ENCODE data around the gene FCN2.

FCN2 gene

DNA sequence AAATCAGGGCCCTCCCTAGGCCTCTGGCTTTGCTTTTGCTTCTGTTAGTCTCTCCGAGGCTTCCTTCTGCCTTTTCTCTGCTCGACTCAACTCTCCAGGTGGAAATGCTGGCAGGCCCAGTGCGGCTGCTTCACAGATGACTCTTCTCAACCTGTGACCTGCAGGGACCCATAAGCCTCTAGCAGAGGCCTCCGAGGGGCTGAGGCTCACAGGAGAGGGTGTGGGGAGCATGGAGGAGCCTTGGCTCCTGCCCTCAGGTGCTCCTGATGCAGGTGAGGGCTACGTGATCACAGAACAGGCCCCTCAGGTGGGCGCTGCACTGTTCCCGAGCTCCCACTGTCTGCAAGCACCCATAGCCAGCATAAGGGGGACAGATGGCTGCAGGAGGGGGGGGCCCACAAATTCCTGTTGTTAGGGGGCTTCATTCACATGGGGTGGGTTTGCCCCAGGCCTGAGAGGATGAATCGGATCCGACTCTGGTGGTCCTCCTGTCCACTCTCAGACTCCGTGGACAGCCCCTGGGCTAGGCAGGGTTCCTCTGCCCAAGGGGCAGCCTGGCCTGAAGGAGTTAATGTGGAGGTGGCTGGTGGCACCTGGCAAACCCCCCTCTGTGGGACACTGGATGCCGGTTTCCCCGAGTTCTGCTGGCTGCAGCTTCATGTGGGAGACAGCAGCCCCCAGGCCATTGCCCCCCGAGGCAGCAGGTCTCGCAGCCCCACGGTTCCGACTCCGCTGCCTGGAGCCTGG is 10.9 kb upstream of the FCN2 start:
- no peak for DNase-seq

DNA sequence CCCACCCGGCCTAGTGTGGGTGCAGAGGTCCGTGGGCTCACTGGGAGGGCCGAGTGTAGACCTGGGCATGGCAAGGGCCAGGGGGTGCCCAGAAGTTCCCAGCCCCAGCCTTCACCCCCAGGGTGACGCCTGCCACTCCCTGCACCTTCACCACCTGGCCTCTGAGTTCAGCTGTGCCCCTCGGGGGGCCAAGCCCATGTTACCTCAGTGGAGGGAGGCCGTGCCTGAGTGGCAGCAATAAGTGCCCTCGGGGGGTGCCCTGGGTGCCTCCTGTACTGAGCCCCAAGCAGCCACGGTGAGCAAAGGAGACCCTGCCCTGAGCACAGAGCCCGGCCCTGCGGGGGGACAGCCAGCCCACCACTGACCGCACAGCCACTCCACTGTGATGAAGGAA is 10.3 kb upstream of the FCN2 start:
- no peak for DNase-seq

DNA sequence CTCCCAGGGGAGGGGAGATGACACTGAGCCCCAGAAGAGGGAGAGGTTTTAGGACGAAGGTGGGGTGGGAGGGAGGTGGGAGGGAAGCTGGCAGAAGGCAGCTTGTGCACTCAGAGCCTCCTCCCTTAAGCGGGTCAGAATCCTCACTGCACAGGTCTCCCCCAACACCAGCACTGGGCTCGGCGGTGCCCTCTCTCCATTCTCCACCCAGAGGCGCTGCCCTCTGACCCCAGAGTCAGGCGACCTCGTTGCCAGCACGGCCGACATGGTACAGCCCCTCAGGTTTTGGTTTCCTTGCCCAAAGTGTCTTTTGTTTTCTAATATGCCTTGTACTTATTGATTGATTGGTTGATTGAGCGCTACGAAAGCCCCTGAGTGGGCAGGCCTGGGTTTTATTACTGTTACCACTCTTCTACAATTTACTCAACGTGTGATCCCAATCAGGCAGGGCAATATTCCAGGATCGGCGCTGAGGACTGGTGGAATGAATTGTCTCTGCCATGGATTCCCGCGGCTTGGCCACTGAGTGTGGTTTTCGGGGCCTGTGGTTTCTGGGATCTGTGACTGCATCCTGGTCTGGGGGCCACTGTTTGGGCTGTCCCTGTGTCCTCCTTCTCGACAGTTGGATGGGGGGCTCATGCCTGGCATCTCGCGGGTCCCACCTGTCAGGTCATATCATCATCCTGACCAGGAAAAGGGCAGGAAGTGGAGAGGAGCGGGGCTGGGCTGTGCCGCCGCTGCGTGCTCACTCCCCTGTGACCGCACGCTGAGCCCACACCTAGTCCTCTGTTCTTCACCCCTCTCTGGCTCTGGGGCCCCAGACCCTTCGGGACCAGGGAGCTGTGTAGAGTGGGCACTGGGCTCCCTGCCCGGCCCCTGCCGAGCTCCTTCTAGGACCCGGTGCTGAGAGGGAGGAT is 9.6 kb upstream of the FCN2 start:
- no peak for DNase-seq

DNA sequence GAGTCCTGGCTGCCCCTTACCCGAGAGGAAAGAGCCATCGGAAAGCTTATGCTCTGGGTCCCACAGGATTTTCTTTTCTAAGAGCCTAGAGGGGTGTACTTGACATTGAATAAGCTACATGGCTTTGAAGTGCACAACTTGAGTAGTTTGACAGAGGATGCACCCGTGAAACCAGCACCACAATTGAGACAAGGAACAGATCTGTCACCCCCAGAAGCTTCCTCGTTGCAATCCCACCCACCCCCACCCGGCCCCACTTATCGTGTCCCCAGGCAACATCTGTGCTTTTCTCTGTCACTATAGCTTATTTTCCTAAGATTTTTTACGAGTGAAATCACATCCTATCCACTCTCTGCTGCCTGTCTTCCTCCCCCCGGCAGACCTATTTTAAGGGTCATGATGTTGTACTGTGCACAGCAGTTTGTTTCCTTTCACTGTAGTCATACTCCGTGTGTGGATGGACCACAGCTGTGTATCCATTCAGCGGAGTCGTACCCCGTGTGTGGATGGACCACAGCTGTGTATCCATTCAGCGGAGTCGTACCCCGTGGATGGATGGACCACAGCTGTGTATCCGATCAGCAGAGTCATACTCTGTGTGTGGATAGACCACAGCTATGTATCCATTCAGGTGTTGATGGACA is 8.8 kb upstream of the FCN2 start:
- DNase-seq: no peak

DNA sequence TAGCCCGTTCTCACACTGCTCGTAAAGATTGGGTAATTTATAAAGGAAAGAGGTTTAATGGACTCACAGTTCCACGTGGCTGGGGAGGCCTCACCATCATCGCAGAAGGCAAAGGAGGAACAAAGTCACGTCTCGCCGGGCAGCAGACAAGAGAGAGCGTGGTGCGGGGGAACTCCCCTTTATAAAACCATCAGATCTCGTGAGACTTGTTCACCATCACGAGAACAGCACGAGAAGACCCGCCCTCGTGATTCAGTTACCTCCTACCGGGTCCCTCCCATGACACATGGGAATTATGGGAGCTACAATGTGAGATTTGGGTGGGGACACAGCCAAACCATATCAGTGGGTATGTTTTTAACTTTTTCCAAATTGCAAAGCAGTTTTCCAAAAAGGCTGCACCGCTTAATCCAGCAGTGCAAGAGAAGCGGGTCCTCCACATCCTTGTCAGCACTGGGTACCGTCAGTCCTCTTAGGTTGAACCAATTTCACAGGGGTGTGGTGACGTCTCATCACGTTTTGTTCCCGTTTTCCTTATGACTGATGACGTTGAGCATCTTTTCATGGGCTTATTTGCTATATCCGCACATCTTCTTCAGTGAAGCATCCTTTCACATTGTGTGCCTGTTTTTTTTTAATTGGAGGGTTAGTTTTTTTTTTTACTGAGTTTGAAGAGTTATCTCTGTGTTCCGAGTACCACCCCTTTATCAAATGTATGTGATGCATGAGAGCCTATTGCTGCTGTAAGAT is 8.0 kb upstream of the FCN2 start:
- DNase-seq: no peak

DNA sequence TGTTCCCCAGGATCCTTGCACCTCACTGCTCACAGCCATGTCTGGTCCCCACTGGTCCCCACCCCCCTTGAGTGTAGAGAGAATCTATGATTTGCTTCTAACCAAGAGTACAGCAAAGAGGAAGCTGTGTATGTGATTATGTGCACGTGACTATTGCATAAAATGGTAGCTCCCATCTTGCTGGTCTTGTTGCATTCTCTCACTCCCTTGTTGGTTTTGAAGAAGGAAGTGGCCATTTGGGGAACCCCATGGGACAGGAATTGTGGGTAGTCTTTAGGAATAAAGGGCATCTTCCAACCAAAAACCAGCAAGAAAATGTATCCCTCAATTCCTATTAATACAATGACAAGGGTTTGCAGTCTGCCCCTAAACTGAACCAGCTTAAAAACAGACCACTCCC is 5.2 kb upstream of the FCN2 start:
- DNase-seq: no peak

DNA sequence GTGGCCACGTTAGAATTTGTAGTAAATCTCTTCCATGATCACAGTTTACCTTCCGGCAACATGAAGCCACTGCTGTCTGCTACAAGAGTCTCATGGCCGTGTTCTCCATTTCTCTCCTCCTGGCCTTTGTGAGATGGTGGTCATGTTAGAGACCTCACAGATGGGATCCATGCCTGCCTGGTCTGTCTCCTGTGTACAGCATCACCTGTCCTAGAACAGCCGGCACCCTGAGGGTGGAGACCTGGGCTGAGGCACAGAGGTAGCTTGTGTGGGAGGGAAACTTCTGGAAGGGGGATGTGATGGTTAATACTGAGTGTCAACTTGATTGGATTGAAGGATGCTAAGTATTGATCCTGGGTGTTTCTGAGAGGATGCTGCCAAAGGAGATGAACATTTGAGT is 3.1 kb upstream of the FCN2 start:
- DNase-seq: no peak

DNA sequence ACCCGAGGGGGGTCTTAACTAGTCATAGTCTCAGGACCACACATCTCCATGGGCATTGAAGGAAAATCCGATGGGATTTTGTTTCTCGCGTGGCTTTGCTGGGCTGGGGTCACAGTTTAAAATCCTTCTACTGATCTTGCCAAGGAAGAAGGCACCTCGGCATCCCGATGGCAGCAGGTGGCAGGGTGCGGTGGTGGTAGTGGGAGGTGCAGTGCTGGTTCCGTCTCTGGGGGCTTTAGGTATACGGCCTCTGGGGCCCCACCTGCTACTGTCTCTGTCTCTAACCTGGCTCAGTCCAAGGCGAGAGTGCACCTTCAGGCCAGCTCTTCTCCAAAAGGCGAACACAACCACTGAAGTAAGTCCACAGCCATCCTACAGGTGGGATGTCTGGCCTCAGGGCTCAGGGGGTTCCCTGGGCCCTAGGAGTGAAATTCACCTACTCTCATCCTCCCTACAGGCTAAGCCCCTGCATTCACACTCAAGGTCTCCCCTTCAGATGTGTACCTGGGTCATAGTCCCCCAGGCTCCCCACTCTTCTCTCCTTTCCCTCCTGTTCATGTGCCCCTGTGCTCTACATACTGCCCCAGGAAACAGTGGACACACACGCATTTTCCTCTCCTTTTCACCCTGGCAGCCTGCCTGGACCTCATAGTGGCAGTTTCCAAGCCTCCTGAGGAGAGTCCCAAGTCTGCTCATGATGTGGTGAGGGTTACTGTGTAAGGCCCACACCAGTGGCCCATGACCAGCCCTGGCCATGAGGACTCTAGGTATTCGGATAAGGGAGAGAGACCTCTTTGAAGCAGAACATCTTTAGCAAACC is 736 bp upstream of the FCN2 start:
- DNase-seq: no peak

DNA sequence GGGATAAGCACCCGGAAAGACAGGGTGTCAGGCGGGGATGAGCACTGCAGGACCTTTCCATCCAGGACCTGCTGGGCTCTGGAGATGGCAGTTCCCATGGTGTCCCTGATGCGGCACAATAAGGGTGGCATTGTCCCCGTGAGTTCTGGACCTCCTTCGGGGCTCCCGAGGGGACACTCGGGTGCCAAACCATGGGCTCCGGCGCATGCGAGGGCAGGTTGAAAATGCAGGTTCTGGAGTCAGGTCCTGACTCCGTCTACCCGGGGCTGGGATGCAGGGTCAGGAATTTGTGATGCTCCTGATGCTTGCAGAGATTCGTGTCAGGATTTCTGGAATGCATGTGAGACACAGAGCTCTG is 682 bp downstream of the FCN2 start:
- no peak for DNase-seq

DNA sequence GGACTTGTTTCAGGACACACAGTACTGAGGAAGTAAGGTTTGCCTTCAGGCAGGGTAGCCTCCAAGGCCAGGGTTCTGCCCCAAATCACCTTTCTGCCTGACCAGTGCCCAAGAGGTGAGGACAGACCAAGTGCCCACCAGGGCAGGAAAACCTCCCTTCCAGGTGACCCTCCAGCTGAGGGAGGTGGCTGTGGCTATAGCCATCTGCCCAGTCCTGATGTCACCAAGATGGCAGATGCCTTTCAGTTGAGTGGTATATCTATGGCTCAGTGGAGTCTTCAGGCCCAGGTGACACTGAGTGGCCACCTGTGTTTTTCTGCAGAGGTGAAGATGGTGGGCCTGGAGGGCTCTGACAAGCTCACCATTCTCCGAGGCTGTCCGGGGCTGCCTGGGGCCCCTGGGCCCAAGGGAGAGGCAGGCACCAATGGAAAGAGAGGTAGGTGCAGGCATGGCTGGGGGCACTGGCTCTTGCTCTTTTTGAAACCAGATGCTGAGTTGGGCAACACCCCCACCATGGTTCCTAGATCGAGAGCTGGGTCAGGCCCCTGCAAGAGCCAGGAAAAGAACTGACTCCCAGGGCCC is 1.7 kb downstream of the FCN2 start:
- DNase-seq: no peak

DNA sequence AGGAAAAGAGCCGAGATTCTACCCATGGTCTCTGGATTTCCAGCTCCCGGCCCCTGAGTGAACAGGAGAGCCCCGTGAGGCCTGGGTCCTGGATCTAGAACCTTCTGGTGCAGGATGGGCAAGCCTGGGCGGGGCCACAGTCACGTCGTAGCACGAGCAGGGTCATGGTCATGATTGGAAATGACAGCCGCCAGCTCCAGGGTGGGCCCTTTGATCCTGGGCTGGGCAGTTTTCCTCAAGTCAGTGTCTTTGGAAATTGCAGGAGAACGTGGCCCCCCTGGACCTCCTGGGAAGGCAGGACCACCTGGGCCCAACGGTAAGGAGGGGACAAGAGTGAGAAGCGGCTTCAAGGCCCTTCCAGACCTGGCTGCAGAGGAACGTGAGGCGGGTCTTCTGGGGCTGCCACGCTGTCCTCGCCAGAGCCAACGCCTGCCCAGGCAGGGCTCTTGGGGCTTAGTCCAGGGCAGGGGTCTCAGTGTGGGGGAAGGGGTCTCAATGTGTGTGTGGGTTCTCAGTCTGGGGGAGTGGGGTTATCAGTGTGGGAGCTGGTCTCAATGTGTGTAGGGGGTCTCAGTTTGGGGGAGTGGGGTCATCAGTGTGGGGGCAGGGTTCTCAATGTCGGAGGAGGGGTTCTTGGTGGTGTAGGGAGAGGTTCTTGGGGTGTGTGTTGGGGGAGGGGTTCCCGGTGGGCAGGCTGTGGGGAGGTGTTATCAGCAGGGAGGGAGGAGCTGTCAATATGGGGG is 2.6 kb downstream of the FCN2 start:
- no peak for DNase-seq

DNA sequence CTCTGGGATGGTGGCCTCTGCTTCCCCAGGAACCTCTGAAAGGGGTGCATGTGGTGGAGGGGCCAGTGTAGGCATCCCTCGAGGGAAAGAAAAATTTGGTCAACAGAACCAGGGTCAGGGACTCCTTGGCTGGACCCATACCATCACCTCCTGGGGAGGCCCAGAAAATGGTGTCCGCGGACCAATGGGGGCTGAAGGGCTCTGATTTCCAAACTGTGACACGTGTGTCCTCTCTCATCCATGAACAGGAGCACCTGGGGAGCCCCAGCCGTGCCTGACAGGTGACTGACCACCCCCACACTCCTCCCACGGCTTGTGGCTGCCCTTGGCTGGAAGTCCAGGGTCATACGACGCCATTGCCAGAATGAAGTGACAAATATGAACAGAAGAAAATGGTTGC is 3.9 kb downstream of the FCN2 start:
- DNase-seq: no peak

DNA sequence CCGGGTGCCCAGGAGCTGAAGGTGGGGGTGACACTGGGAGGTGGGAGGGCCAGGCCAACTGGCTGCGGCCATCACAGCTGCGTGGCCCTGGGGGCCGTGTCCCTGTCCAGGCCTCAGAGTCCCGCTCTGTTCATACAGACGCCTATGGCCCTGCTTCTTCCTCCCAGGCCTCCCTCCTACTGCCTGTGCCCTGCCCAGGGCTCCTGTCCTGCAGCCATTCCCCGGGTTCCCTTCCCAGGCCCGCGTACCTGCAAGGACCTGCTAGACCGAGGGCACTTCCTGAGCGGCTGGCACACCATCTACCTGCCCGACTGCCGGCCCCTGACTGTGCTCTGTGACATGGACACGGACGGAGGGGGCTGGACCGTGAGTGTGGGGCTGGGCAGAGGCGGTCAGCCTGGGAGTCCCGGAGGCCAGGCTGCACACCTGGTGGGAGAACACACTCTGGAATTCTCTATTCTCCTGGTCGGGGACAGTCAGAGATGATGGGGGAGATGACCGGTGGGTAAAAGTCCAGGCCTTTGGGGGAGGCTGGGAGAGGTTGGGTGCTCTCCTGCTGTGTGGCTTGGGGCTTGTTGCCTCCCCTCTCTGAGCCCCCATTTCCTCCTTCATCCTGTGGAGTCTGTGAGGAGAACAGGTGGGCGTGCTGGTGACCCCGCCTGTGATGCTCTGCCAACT is 4.5 kb downstream of the FCN2 start:
- no peak for DNase-seq

DNA sequence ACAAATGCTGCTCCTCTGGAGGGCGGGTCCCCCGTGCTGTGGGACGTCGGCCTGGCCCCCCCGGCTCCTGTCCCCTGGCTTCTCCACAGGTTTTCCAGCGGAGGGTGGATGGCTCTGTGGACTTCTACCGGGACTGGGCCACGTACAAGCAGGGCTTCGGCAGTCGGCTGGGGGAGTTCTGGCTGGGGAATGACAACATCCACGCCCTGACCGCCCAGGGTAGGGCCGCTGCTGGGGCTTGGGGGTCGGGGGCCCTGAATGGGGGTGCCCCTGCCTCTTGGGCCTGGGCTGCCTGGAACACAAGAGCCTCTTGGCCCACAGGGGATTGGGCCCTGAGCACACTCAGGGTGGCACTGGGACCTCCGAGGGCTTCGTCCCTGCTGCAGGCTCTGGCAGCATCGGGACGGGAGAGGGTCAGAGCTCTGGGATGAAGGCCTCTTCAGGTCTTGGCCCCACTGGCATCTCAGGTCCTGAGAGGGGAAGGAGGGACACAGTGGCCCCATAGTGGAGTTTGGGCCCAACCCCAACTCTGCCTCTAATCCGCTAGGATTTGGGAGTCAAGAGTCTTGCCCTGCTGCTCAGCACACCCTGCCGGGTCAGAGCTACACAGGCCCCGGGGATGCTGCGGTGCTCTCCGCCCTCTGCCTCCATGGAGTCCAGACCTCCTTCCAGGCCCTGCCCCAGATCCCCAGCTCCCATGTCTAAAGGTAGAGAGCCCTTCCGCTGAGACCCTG is 5.2 kb downstream of the FCN2 start:
- DNase-seq: no peak

DNA sequence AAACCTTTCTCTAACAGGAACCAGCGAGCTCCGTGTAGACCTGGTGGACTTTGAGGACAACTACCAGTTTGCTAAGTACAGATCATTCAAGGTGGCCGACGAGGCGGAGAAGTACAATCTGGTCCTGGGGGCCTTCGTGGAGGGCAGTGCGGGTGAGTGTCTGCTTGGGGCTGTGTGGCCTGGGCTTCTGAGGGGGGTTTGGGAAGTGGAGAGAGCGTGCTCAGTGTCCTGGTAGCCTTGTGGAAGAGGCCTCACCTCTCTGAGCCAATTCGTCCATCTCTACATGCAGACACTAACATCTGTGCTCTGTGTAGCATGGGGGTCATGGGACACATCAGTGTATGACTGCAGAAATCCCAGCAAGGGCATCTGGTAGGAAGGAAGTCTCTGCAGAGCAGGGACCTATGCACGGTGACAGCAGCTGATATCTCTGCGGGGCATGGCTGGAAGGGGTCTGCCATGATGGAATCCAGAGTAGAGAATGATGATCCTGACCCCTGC is 5.9 kb downstream of the FCN2 start:
- DNase-seq: no peak

DNA sequence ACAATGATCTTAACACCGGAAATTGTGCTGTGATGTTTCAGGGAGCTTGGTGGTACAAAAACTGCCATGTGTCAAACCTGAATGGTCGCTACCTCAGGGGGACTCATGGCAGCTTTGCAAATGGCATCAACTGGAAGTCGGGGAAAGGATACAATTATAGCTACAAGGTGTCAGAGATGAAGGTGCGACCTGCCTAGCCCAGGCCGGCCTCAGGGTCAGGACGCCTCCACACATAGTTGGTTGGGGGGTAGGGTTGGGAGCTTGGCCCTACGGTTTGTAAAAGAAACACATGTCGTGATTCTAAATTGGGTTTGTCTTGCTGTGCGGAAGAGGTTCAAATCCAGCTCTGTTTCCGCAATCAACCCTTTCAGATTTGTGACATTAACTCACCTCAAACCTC is 6.6 kb downstream of the FCN2 start:
- DNase-seq: no peak

DNA sequence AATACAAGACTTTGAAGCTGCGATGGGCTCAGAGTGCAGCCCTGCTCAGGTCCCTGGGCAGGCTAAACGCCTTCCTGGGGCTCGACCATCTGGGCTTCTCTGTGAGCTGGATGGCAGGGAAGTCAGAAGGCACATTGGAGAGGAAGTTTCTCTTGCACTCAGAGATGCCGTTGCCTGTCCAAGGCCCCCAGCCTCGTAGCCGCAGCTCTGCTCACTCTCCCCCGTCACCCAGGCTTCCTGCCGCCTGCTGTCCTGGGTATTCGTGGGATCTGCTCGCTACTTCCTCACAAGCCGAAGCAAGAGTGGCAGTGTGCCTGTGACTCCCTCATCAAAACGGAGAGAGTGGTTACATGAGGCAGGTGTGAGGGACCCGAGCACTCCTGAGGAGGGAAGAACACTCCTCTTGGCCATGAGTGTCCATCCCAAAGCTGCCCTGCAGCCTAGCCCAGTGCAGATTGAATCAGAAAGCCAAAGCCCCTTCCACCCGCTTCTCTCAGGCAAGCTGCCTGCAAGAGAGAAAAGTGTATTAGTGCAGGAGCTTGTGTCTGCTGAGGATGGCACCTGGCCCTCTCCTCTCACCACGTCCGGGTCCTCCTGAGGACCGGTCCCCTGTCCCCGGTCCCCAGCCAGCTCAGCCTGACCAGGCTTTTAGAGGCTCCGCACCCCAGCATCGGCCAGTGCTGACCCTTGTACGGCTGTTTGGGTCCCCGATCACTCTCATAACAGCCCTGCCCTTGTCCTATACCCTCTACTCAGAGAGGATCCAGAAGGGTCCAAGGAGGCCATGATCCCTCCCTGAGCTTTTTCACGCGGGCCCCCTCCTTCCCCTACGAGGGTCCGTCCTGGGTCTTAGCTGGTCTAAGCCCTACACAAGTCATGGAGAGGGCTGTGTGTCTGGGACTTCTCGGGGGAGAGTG is 7.3 kb downstream of the FCN2 start:
- DNase-seq: no peak

DNA sequence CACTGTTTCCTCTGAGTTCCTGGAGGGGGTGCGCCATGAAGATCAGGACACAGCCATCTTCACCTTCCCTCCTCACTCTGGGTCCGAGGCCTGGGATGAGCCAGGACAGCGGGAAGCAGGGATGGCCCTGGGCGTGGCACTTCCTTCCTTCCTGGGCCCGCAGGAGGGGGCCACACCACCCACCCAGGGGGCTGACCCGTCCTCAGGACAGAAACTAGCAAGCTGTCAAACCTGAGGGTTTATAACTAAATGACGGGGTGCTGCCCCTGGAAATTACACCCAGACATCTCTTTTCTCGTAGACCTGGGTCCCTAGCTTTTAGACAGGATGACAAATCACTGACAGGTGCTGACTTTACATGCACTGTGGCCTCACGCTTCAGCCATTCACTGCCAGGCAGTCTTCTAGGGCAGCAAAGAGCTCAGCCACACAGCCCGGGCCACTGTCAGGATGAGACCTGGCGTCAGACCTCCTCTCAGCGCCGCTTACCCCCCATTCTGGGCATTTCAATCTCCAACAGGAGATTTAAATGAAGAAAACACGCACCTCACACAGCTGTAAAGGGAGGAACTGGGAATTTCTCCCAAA is 8.1 kb downstream of the FCN2 start:
- no peak for DNase-seq

Measured in NCI-H1436 treated with DMSO at 0.1 percent for 48 hours (cell line).